CD4-positive, alpha-beta T cell treated with Interleukin-15 for 4 hours (primary cell): ENCODE measurements around the gene CNKSR3.

ENCODE experiments used
- DNase-seq: peaks from one replicate; pipeline ENCODE4 v3.0.0-alpha.2; 2020; ENCODE audit warnings: low spot score

The CNKSR3 gene

DNA sequence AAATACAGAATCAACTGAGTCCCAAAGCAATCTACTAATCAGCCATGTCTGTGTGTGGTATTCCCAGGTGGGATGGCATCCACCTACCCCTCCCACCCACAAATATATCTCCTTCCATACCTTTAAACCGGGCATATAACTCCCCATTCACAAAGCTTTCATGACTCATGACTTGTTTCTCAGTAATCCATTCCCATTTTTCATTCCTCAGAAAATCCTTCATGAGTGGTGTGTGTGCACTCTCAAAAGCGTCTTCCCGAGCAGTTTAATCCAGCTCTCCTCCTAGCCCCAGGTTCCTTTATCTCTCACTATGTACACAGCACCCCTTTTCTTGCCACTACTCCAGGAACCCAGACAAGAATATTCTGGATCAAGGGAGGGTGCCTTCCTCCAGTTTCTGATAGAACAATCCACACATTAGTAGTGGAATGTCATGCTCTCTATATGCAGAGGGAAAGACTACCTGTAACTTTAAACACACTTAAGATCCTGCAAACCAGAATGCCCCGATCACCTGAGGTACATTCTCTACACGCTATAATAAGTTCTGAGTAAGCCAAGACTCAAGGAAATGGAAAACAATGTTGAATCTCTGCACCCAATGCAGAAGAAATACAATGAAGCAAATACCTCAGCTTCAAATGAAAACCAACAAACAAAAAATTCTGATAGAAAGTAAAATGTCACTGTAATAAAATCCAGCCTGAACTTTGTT, 98.2 kb downstream of the CNKSR3 start:
- DNase-seq = no peak

DNA sequence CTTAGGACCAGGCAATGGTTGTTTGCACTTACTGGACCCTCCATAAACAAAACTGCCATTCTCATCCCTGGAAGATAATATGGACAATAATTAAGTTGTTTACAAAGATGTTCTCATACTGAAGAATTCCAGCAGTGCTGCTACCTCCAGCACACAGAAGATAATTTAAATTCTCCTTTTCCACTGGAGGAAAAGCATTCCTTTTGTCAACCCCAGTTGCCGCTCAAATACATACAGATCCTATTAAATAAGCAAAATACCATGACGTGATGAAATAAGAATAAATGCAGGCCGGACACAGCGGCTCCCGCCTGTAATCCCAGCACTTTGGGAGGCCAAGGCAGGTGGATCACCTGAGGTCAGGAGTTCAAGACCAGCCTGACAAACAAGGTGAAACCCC, 99.4 kb downstream of the CNKSR3 start:
- DNase-seq = no peak

DNA sequence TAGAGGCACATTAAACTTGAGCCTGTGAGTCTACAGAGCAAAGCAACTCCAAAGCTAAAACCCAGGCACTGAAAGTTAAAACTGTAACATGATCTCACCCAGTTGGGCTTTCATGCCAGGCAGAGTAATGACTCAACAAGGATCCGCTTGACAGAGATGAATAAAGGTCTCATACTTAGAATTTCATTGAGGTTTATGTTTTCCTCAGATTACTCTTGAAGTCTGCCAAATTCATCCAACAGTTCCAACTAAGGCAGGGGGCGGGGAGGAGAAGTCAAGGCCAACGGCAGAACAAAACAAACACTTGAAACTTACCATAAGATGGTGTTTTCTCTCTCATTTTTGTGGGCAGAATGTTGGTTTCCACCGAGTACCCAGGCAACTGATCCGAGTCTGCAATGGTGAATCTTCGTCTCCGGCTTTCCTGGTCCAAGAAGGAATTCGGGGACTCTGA, 99.8 kb downstream of the CNKSR3 start:
- DNase-seq = no peak

DNA sequence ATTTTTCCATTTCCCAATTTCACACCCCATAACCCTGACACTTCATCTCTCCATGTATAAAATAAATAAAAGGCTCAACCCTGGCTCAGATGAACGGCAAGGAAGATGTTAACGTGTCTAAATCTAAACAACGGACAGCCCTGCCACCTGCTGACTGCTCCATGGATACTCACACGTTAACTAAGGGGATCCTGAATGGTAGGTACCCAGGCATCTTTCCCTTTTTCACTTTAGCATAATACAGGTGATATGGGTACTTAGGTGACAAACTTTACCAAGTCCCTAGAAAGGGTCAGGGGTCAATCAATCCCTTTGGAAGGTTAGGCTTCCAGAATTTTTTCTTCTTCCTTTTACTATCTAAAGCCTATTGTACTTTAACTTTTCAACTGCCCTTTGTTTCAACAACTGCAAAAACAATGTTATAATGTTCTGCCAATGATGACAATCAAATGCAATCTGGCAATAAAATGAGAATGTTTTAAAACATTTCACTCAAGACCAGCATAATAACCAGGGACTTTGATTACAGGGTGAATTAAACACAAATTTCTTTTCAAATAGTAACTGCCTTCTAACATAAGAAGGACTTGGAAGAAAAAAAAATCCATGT, 101.5 kb downstream of the CNKSR3 start:
- no peak for DNase-seq

DNA sequence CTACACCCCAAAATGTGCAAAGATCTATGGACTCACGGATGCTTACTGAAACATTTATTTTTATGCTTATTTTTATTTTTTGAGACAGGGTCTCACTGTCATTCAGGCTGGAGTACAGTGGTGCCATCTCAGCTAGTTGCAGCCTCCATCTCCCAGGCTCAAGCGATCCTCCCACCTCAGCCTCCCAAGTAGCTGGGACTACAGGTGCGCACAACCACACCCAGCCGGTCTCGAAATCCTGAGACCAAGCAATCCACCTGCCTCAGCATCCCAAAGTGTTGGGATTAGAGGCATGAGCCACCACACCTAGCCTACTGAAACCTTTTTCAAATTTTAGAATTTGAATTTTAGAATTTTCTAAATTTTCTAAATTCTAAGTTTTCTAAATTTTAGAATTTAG, 103.0 kb downstream of the CNKSR3 start:
- DNase-seq = no peak

DNA sequence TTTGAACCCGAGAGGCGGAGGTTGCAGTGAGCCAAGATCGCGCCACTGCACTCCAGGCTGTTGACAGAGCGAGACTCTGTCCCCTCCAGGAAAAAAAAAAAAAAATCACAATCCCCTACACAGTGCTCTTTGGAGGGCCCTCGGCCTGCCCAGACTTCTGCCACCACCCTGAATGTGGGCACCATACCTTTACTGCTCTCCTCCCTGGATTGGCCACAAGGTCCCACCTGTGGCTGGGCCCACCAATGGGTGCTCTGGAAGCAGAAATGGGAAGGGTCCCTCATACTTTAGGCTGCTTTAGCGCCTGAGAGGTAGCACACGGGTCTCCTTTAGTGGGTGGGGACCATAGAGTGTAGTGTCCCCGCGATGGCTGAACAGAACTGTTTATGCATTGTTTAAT, 103.6 kb downstream of the CNKSR3 start:
- DNase-seq = no peak

DNA sequence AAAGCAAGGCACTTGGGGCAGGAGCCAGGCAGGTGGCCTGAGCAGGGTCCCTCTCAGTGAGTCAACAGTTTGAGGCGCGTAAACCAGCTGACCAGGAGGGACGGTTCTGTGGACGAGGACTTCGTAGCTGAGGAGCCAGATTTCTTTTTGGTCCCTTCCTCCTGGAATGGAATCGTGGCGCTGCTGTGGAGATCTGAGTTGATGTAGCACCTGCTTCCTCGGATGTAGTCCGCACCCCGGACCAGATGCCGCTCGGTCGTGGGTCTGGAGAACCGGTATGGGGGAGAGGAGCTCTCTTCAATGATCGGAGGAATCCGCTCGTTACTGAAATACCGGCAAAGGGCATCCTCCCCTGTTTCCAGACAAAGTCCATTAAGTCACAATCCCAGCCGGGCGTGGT, 104.2 kb downstream of the CNKSR3 start:
- no peak for DNase-seq

DNA sequence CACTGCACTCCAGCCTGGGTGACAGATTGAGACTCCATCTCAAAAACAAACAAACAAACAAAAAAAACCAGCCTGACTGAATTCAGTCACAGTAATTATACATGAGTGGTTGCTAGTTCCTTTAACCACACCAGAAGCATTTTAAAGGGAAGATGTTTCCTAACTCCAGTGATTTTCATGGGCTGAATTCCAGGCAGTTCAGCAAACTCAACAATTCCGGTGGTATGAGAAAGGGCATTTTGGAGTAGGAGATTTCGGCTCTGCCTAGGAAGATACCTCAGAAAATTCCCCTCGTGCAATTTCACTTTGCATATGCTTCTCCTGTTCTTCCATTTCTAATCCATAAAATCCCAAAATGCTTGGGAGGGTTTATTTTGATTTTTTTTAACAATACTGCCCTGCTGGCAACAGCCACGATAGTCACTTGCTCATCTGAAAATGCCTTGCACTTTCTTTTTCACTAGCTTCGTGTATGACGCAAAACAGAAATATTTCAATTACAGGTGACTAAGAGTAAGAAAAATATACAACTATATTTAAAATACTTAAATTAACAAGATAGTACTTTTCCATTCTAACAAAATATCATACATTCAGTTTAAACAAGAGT, 105.6 kb downstream of the CNKSR3 start:
- no peak for DNase-seq

DNA sequence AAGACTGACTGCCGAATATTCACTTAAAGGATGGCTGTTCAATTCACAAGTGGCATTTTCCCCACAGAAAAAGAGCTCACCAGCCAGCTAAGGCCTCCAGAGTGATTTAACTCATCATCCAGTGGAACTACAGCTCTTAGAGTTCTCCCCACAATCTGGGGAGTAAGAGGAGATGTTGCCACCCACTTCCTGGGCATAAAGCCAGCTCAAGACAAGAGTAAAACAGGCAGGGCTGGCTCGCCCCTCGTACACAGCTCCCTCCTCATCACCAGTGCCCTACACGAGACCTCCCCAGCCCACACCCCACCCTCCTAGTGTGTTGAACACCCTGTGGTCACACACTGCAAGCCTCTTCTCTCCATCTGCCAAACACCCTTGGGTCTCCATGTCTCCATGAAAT, 106.7 kb downstream of the CNKSR3 start:
- DNase-seq = no peak

DNA sequence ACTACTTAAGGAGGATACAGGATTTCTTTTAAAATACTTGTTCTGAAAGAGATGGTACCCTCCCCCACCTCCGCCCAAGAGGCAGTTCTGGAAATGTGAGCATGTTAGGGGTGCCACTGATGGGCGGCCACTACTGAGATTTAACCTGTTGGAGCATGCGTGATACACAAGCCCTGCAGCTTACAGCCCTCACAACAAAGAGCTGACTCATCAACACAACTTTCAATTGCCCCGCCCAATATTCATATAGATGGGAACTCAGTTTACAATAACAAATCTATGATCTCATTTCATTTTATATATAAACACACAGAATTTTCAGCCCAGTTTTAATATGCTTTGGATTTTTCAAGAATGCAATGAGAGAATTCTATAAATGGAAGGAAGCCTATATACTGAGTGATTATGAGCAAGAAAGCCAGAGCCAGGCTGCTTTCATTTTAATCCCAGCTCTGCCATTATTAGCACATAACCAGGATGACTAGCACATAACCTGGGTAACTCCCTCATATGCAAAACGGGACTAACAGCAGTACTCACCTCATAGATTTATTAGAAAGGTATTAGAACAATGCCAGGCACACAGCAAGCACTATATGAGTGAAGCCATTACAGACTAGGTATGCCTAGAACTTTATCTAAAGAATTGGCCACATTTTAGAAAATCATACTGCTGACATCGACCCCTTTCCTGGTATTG, 108.3 kb downstream of the CNKSR3 start:
- no peak for DNase-seq

DNA sequence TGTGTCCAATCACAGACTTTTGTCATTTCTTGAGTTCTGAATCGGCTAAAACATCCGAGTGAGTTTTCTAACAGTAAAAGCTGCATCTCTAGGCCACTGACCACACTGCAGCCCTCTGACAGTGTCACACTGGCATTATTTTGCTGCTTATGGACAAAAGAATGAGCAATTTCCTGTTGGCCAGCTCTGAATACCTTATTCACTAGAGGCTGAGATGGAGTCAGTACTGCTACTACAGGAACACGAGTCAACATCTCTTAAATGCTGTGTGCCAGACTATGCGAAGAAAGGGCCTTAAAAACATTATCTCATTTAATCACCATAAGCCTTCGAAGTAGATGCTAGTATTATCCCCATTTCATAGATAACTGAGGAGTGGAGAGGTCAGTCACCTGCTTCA, 111.4 kb downstream of the CNKSR3 start:
- DNase-seq = no peak

DNA sequence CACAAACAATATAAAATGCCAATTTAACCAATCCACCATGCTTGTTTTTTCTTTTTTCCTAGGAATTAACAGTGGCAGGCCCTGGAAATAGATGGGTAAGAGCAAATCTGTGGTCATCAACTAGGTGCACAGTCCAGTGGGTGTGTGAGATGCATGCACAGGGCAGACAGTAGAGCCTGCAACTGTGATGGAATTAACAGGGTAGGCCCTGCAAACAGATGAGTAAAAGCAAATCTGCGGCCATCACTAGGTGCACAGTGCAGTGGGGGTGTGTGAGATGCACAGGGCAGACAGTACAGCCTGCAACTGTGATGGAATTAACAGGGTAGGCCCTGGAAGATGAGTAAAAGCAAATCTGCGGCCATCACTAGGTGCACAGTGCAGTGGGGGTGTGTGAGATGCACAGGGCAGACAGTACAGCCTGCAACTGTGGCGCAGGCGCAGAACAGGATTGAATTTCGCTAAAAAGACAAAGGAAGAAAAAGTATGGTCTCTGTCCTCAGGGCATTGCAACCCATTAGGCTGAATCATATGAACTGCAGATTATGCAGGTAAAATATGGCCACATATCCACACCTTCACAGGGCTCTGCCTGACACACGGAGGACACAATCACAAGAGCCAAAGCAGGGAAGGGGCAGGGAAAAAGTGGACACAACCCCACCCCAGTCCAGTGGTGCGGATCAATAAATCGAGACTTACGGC, 112.8 kb downstream of the CNKSR3 start:
- no peak for DNase-seq

DNA sequence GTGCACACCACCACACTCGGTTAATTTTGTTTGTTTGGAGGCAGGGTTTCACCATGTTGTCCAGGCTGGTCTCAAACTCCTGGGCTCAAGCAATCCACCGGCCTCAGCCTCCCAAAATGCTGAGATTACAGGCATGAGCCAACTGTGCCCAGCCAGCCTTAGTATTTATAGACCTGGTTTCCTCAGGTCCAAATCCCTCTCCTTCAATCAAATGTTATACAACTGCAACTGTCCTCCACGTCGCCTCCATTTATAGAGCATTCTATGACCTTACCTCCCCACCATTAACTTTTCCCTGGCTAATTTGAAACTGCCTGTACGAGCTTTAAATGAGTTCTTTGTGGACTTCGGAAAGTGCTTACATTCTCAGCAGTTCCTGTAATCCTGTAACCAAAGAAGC, 114.6 kb downstream of the CNKSR3 start:
- no peak for DNase-seq

DNA sequence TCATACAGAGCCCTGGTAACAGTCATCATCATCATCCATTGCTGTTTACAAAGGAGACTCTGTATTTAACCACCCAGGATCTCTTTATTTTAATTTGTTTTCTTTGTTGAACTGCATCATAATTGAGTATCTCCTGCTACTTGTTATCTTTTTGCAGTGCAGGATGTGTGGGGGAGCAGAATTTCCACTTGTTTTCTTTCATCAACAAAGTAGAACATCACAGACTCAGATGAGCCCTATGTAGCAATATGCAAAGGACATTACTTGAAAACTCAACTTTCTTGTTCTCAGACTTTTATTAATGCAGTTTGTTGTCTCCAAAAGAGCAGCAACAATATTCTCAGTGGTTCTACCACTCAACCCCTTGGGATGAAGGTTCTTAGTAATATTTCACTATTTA, 115.2 kb downstream of the CNKSR3 start:
- DNase-seq = no peak

DNA sequence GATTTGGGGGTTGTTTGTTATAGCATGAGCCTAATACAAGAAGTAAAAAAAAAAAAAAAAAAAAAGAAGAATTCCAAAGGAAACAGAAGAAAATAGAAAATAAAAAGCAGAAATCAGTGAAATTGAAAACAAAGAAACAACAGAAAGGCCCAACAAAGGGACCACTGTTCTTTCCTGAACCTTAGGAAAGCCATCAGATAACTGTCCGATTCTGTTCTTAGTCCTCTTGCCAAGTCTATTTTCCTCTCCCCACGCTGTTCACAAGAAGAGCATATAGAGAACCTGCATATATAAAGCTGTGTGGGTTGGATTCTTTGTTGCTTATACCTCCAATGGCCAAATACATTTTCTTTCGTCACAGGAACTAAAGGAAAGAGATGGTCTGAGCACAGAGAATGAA, 115.9 kb downstream of the CNKSR3 start:
- no peak for DNase-seq

DNA sequence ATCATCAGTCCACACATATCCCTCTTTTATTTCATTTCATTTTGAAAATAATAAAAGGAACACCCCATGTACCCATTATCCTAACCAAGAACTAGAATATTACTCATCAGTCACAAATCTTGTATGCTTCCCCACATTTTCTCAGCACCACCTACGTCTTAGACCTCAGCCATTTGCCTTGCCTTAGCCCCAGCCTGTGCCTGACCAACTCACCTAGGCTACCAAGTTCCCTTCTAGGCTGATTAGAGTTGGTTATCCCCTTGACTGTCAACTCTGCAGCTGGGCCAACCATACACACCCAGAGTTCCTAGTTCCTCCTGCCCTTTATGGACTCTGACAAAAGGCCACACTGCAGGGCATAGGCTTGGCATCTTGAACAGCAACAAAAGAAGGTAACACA, 120.5 kb downstream of the CNKSR3 start:
- DNase-seq = no peak

DNA sequence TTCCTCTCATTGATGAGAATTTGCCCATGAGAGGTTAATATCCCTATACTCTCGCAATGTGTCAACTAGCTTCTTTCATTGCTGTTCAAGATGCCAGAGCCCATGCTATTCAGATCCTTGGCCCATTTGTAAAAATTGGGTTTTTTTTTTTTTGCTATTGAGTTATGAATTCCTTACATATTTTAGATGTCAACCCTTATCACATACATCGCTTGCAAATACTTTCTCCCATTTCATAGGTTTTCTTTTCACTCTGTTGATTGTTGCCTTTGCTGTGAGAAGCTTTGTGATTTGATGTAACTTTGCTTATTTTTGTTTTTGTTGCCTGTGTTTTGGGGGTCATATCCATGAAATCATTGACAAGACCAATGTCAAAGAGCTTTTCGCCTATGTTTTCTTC, 121.7 kb downstream of the CNKSR3 start:
- DNase-seq = no peak

DNA sequence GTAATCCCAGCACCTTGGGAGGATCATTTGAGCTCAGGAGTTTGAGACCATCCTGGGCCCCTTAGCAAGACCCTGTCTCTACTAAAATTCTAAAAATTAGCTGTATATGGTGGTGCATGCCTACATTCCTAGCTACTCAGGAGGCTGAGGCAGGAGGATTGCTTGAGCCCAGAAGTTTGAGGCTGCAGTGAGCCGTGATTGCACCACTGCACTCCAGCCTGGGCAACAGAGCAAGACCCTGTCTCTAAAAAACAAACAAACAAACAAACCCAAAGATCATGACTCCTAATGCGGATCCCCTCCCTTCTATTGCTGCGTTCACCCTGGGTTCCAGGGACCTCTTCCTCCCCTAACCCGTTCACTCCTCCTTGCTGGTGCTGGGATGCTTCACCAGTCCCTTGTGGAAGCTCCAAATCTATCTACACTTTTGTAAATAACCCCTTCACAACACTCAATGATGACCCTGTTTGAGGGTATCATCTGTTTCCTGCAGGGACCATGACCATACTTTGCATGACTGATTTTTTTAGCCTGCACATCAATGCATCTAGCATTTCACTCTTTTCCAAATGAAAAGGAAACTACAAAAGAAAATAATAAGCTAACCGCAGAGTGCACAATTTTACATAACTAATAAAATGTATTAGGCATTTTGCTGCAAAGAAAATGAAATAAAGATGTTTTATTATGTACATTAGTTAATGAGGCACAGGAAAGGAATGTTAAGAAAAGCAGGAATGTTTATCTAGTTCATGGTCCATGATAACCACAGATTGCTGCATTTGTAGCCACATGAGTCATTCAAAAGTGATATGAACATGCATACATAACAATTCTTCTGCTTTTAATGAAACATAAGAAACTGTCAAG, 123.4 kb downstream of the CNKSR3 start:
- DNase-seq = no peak

DNA sequence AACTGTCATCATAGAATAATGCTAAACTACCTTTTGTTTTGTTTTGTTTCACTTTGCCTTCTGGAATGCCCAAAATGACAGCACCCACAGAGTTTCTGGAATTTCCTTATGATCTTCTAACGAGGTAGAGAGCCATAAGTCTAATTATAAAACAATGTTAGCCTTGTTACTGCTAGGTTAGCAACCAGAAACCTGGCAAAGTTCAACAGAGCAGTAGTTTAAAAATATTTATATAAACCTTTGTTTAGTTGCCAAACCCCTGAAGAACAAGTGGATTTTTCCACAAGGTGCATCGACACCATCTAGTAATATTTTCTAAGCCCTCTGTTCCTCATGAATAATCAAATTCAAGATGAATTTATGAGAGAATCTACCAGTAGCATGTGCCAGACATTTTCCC, 126.3 kb downstream of the CNKSR3 start:
- no peak for DNase-seq

DNA sequence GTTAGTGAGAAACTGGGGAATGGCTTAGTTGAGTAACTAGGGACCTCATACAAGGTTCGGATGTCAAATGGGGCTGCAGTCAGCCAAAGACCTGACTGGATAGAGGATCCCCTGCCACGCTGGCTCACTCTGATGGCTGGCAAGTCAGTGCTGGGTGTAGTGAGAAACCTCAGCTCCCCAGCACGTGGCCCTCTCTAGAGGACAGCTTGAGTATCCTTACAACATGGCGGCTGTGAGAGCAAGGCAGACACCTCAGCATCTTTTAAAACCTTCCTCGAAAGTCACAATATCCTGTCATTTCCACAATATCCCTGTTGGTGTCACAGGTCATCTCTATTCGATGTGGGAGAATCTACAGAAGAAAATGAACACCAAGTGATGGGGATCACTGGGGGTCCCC, 127.2 kb downstream of the CNKSR3 start:
- no peak for DNase-seq

DNA sequence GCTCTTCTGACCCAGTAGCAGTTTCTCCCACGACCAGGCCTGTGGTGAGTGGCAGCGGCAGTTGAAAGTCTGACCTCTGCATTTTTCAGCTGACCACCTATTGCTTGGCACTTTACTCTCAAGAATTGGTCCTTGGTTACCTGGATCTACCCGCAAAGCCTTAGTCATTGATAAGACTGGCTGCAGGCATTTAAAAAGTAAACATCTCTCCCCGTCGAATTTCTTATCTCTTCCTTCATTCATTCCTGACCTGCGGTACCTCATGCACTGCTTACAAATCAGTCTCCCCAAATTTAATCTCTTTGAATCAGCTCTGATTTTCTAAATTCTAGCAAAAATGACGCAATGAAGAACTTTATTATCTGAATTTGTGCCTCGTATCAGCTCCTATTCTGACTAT, 127.7 kb downstream of the CNKSR3 start:
- no peak for DNase-seq
